Keratinocyte (primary cell): ENCODE measurements around the gene AFG1L. TPM values are rescaled to one million over a fixed set of nuclear protein-coding genes. Genes with fewer than 3 reads are reported as not detected.
"Not testable (repeated sequence)": the region's sequence is repeated elsewhere in the genome, so short reads cannot be mapped to it uniquely, and the experiment has no call there.

Experiments
- DNase-seq: peaks from one replicate; pipeline ENCODE4 v3.0.0-alpha.2; 2011; ENCODE audit warnings: low read depth, missing footprints, low spot score
- FAIRE-seq: peaks from 2 replicates; lab custom pipeline; 2011; peaks lifted over from hg19 to GRCh38; lab: Jason Lieb, UNC
- H2AFZ ChIP-seq: 2 replicates; pipeline ENCODE4 v1.6.0; 2012; ENCODE audit warnings: low read length, control low read depth, inconsistent platforms; ENCODE audit not compliant: control insufficient read depth
- H3K27ac ChIP-seq: 2 replicates; pipeline ENCODE4 v1.5.1; 2011; ENCODE audit warnings: low read length; ENCODE audit not compliant: control insufficient read depth, insufficient read depth
- H3K27me3 ChIP-seq: 3 replicates; pipeline ENCODE4 v1.6.0; 2011; ENCODE audit warnings: low read length; ENCODE audit not compliant: control insufficient read depth, insufficient read depth; ENCODE audit errors: extremely low read depth
- H3K36me3 ChIP-seq, 2 experiments: 2 replicates in 1 of 2; 3 replicates in 1 of 2; pipeline ENCODE4 v1.5.1; 2011; ENCODE audit warnings: low read length in 2 of 2, mild to moderate bottlenecking in 1 of 2; ENCODE audit not compliant: control insufficient read depth in 2 of 2, insufficient read depth in 2 of 2; ENCODE audit errors: extremely low read depth in 1 of 2
- H3K4me1 ChIP-seq: 3 replicates; pipeline ENCODE4 v1.5.1; 2011; ENCODE audit warnings: low read length; ENCODE audit not compliant: control insufficient read depth, insufficient read depth; ENCODE audit errors: extremely low read depth
- H3K4me2 ChIP-seq: 3 replicates; pipeline ENCODE4 v1.6.0; 2011; ENCODE audit warnings: low read depth, low read length; ENCODE audit not compliant: control insufficient read depth, insufficient read depth; ENCODE audit errors: extremely low read depth
- H3K4me3 ChIP-seq, 3 experiments: fragments of 200-600 bp in 1 of 3; sonication (generic) in 1 of 3; 2 replicates in 2 of 3; 3 replicates in 1 of 3; pipeline ENCODE4 v1.5.1; 2011 to 2016; ENCODE audit warnings: low read length in 3 of 3, mild to moderate bottlenecking in 3 of 3, control low read depth in 2 of 3, inconsistent platforms in 1 of 3, low read depth in 1 of 3, mixed read lengths in 1 of 3, mixed run types in 1 of 3, moderate library complexity in 1 of 3; ENCODE audit not compliant: control insufficient read depth in 2 of 3, insufficient read depth in 2 of 3; ENCODE audit errors: extremely low read depth in 1 of 3
- H3K79me2 ChIP-seq: 2 replicates; pipeline ENCODE4 v1.6.0; 2012; ENCODE audit warnings: low read length; ENCODE audit not compliant: control insufficient read depth, insufficient read depth
- H3K9ac ChIP-seq: 3 replicates; pipeline ENCODE4 v1.6.0; 2011; ENCODE audit warnings: low read length; ENCODE audit not compliant: control insufficient read depth, insufficient read depth; ENCODE audit errors: extremely low read depth
- H3K9me1 ChIP-seq: 3 replicates; pipeline ENCODE4 v1.6.0; 2011; ENCODE audit warnings: low read length; ENCODE audit not compliant: control insufficient read depth, insufficient read depth; ENCODE audit errors: extremely low read depth
- H3K9me3 ChIP-seq: 2 replicates; pipeline ENCODE4 v1.5.1; 2012; ENCODE audit warnings: low read depth, low read length; ENCODE audit not compliant: control insufficient read depth
- H4K20me1 ChIP-seq: 3 replicates; pipeline ENCODE4 v1.6.0; 2011; ENCODE audit warnings: low read length; ENCODE audit not compliant: control insufficient read depth, insufficient read depth; ENCODE audit errors: extremely low read depth
- CTCF ChIP-seq, 3 experiments: IDR thresholded peaks in 1 of 3; conservative IDR thresholded peaks in 1 of 3; optimal IDR thresholded peaks in 1 of 3; 2 replicates in 2 of 3; 3 replicates in 1 of 3; pipeline versions ENCODE3 to v1.5.1; 2011; ENCODE audit warnings: low read length in 3 of 3, mild to moderate bottlenecking in 3 of 3, moderate library complexity in 2 of 3, control low read depth in 1 of 3, inconsistent platforms in 1 of 3; ENCODE audit not compliant: insufficient read depth in 2 of 3; ENCODE audit errors: extremely low read depth in 1 of 3
- EZH2 ChIP-seq: IDR thresholded peaks from one replicate; pipeline ENCODE4 v1.6.1; 2012; ENCODE audit warnings: inconsistent platforms, mild to moderate bottlenecking, low read length, moderate library complexity
- dilution Hi-C: fragments of 300-500 bp; cut with MboI; formaldehyde crosslinking; loops from one replicate; pipeline ENCODE4 v1.7.0; 2020; ENCODE audit warnings: low sequenced_read_pairs; ENCODE audit not compliant: extremely low pct_ligation_motif_present
- polyA plus RNA-seq, 5 experiments: library from polyadenylated mRNA; depleted of rRNA in 3 of 5; stranded (reverse) in 3 of 5; stranded (forward) in 1 of 5; unstranded in 1 of 5; fragments of >200 nt; gene quantifications; 1 replicate in 1 of 5; 2 replicates in 3 of 5; 3 replicates in 1 of 5; pipeline versions ENCODE4 v1.2.1 to v1.2.3, GENCODE V29; 2011 to 2012; ENCODE audit warnings: missing spikeins in 2 of 5, low read depth in 1 of 5, low replicate concordance in 1 of 5

AFG1L gene
- polyA plus RNA-seq, 1 donor (not counting 4 experiments of a cell fraction or from before 2014, with no cell fraction given): 3.1 TPM

- H4K20me1 ChIP-seq: no peaks in the 10 kb centered on the region
- H3K9me3 ChIP-seq: no peaks in the 10 kb centered on the region
- H2AFZ ChIP-seq: no peak overlapping the region
- H3K79me2 ChIP-seq: no peaks in the 10 kb centered on the region
- H3K9ac ChIP-seq: no peak overlapping the region
- dilution Hi-C loops: no loop called here
- H3K27ac ChIP-seq: no peak overlapping the region
- FAIRE-seq (no peak), DNase-seq (no peak)
- H3K27me3 ChIP-seq: no peaks in the 10 kb centered on the region
- H3K9me1 ChIP-seq: no peaks in the 10 kb centered on the region
- no peak overlapping the region for H3K4me2 ChIP-seq
- H3K4me3 ChIP-seq: no peak overlapping the region
- no peak for TF ChIP-seq EZH2
- no peak for TF ChIP-seq CTCF (optimal IDR thresholded peaks at IDR 0.05 in 1 of 3, IDR thresholded peaks at IDR 0.05 in 1 of 3, conservative IDR thresholded peaks at IDR 0.05 in 1 of 3; ENCODE audit: extremely low read depth in 1 of 3, insufficient read depth in 2 of 3, low read length in 3 of 3)
- H3K36me3 ChIP-seq: no peaks in the 10 kb centered on the region
- H3K4me1 ChIP-seq: peaks cover 2% of the 10 kb centered on the region
Measured at GRCh38 chr6:108304646-108305045, 9.8 kb downstream of the AFG1L start.

- H3K27ac ChIP-seq, H3K9me1 ChIP-seq, H4K20me1 ChIP-seq, H3K27me3 ChIP-seq, H3K9ac ChIP-seq, H3K4me2 ChIP-seq, H2AFZ ChIP-seq, H3K36me3 ChIP-seq, H3K79me2 ChIP-seq, DNase-seq, H3K9me3 ChIP-seq, H3K4me3 ChIP-seq, dilution Hi-C loops, FAIRE-seq, H3K4me1 ChIP-seq: not testable (repeated sequence)
Measured at GRCh38 chr6:108308641-108309040, 13.8 kb downstream of the AFG1L start.

GRCh38 chr6:108309844-108310243 is 15.0 kb downstream of the AFG1L start:
- Histone ChIP-seq H3K4me1 (peaks cover 6% of the 10 kb centered on the region), H3K27me3 (no peaks in the 10 kb centered on the region), H3K36me3 (no peaks in the 10 kb centered on the region), H4K20me1 (no peaks in the 10 kb centered on the region), H3K9me3 (no peaks in the 10 kb centered on the region), H3K9me1 (no peaks in the 10 kb centered on the region), H3K9ac (no peak overlapping the region), H3K4me3 (no peak overlapping the region), H3K4me2 (no peak overlapping the region), H3K79me2 (no peaks in the 10 kb centered on the region), H2AFZ (no peak overlapping the region), H3K27ac (no peak overlapping the region)
- TF ChIP-seq CTCF (optimal IDR thresholded peaks at IDR 0.05 in 1 of 3, IDR thresholded peaks at IDR 0.05 in 1 of 3, conservative IDR thresholded peaks at IDR 0.05 in 1 of 3; ENCODE audit: extremely low read depth in 1 of 3, insufficient read depth in 2 of 3, low read length in 3 of 3): no peak
- dilution Hi-C loops: no loop called here
- no peak for FAIRE-seq
- DNase-seq: no peak
